Measurements from ENCODE around the gene ZNF687. TPM values are rescaled to one million over a fixed set of nuclear protein-coding genes. Genes with fewer than 3 reads are reported as not detected.
A peak's percentile ranks its signal among the peaks of the same experiment; 100 is the strongest.

Gene ZNF687
- polyA plus RNA-seq, 1 of the 3 experiments (the other 2 are of a cell fraction), result 15.8 TPM

GRCh38 chr1:151292207-151293030 is 10.3 kb downstream of the ZNF687 start:
- no peaks in the 10 kb centered on the region for H3K9me3 ChIP-seq
- H3K9ac ChIP-seq, result no peak overlapping the region
- H3K4me2 ChIP-seq, result no peak overlapping the region
- H3K4me1 ChIP-seq (ENCODE audit: control insufficient read depth in 1 of 2, insufficient read depth in 2 of 2, low read depth in 1 of 2, low read length in 1 of 2), result no peaks in the 10 kb centered on the region
- H3K27me3 ChIP-seq (ENCODE audit: insufficient read depth), result no peaks in the 10 kb centered on the region
- DNase-seq, result peak; percentile 45
- 98% methylated on average over 12 of the region's 13 CpGs for WGBS (ENCODE audit: low lambda C conversion rate)
- no peak overlapping the region for H2AFZ ChIP-seq (ENCODE audit: low read depth)
- no peaks in the 10 kb centered on the region for H4K20me1 ChIP-seq (ENCODE audit: insufficient read depth)
- H3K79me2 ChIP-seq (ENCODE audit: insufficient read depth), result peaks cover 15% of the 10 kb centered on the region; the same call in 1 of the 2 replicates
- ChIA-PET CTCF (interaction anchor here (1.0 to 7.2 kb wide), 4 partner anchors 8 to 48 kb away, joined by 3 to 87 read pairs (median 4); no protein-coding TSS in a partner anchor), POLR2A (interaction anchor here (1.1 kb wide), 1 partner anchor 11 kb away, joined by 3 read pairs; no protein-coding TSS in a partner anchor)
- peaks cover 22 to 76% of the 10 kb centered on the region in 2 experiments for H3K36me3 ChIP-seq (replicated peaks in 1 of 2; ENCODE audit: control insufficient read depth in 1 of 2, insufficient read depth in 2 of 2, low read length in 1 of 2)
- no peak overlapping the region for H3K4me3 ChIP-seq (ENCODE audit: low read depth in 2 of 2, low read length in 1 of 2)
- TF ChIP-seq POLR2AphosphoS5 (IDR thresholded peaks at IDR 0.05; ENCODE audit: low read depth, low read length) (peak; percentile 12), TAF1 (IDR thresholded peaks at IDR 0.05; ENCODE audit: borderline replicate concordance, low read depth, low read length) (no peak)
- no peak overlapping the region for H3K27ac ChIP-seq (ENCODE audit: low read depth in 2 of 2, low read length in 1 of 2)
- no peaks in the 10 kb centered on the region for H3K9me2 ChIP-seq
- peaks cover 2% of the 10 kb centered on the region for H3F3A ChIP-seq (replicated peaks; ENCODE audit: insufficient read depth)

- Histone ChIP-seq H3K9ac (no peak overlapping the region), H3K4me3 (ENCODE audit: low read depth in 2 of 2, low read length in 1 of 2) (no peak overlapping the region), H4K20me1 (ENCODE audit: insufficient read depth) (no peaks in the 10 kb centered on the region), H3K36me3 (replicated peaks in 1 of 2; ENCODE audit: control insufficient read depth in 1 of 2, insufficient read depth in 2 of 2, low read length in 1 of 2) (peaks cover 28 to 74% of the 10 kb centered on the region in 2 experiments), H3F3A (replicated peaks; ENCODE audit: insufficient read depth) (peaks cover 2% of the 10 kb centered on the region), H3K4me2 (no peak overlapping the region), H3K27ac (ENCODE audit: low read depth in 2 of 2, low read length in 1 of 2) (no peak overlapping the region; a peak in 1 of 4 replicates), H2AFZ (ENCODE audit: low read depth) (no peak overlapping the region), H3K79me2 (ENCODE audit: insufficient read depth) (peaks cover 11% of the 10 kb centered on the region; the same call in 1 of the 2 replicates), H3K9me2 (no peaks in the 10 kb centered on the region), H3K9me3 (no peaks in the 10 kb centered on the region), H3K4me1 (ENCODE audit: control insufficient read depth in 1 of 2, insufficient read depth in 2 of 2, low read depth in 1 of 2, low read length in 1 of 2) (no peaks in the 10 kb centered on the region), H3K27me3 (ENCODE audit: insufficient read depth) (no peaks in the 10 kb centered on the region)
- DNase-seq, result no peak
- CTCF ChIA-PET, result interaction anchor here (1.2 to 7.2 kb wide), 3 partner anchors 9 to 48 kb away, joined by 3 to 87 read pairs (median 4); no protein-coding TSS in a partner anchor
- TF ChIP-seq JUND (IDR thresholded peaks at IDR 0.05), result no peak
- TF ChIP-seq FOSL2 (IDR thresholded peaks at IDR 0.05; ENCODE audit: borderline replicate concordance, low read depth), result no peak
- TF ChIP-seq EZH2phosphoT487 (IDR thresholded peaks at IDR 0.05; ENCODE audit: borderline replicate concordance, low read depth), result no peak
- no peak for TF ChIP-seq FOXJ3 (CRISPR knock-in tag; IDR thresholded peaks at IDR 0.05)
- TF ChIP-seq USF2 (IDR thresholded peaks at IDR 0.05; ENCODE audit: borderline replicate concordance, low read depth, low read length), result no peak
- TF ChIP-seq GATA2 (CRISPR knock-in tag; IDR thresholded peaks at IDR 0.05), result no peak
- TF ChIP-seq IRF3 (IDR thresholded peaks at IDR 0.05; ENCODE audit: low read depth, low read length), result no peak
- no peak for TF ChIP-seq NRF1 (IDR thresholded peaks at IDR 0.05; ENCODE audit: low read depth, low read length)
- TF ChIP-seq MXI1 (IDR thresholded peaks at IDR 0.05; ENCODE audit: low read depth, low read length), result no peak
- no peak for TF ChIP-seq FOXM1 (IDR thresholded peaks at IDR 0.05; ENCODE audit: low read depth)
- TF ChIP-seq MAX (IDR thresholded peaks at IDR 0.05; ENCODE audit: low read depth), result no peak
- no peak for TF ChIP-seq USF1 (IDR thresholded peaks at IDR 0.05; ENCODE audit: borderline replicate concordance, low read depth)
- TF ChIP-seq RXRA (IDR thresholded peaks at IDR 0.05; ENCODE audit: borderline replicate concordance, low read depth), result no peak
- no peak for TF ChIP-seq RFX5 (IDR thresholded peaks at IDR 0.05; ENCODE audit: low read length)
- no peak for TF ChIP-seq CHD2 (IDR thresholded peaks at IDR 0.05; ENCODE audit: low read length, partially characterized antibody)
- no peak for TF ChIP-seq RAD21 (IDR thresholded peaks at IDR 0.05; ENCODE audit: low read length)
- WGBS (ENCODE audit: low lambda C conversion rate), result 95% methylated on average over 4 of the region's 6 CpGs
- POLR2A ChIA-PET, result interaction anchor here (1.1 kb wide), 1 partner anchor 11 kb away, joined by 3 read pairs; no protein-coding TSS in a partner anchor
Observed at GRCh38 chr1:151293093-151293492, 11.0 kb downstream of the ZNF687 start.
